NCI-H1048 (cell line): Measurements from ENCODE around the gene ZFP91.

ENCODE experiments used
- DNase-seq: peaks from one replicate; lab custom pipeline; 2025; lab: John Stamatoyannopoulos, UW

Gene ZFP91

GRCh38 chr11:58631378-58631777 lies 52.5 kb downstream of the ZFP91 start:
- DNase-seq: no peak

GRCh38 chr11:58632510-58632909 lies 53.6 kb downstream of the ZFP91 start:
- no peak for DNase-seq

- no peak for DNase-seq
These were observed 57.7 kb downstream of the ZFP91 start for GRCh38 chr11:58636587-58636986.

GRCh38 chr11:58637371-58637770 lies 58.5 kb downstream of the ZFP91 start:
- DNase-seq: no peak

GRCh38 chr11:58639103-58639502 lies 60.2 kb downstream of the ZFP91 start:
- DNase-seq: no peak

- DNase-seq: no peak
These were observed 60.8 kb downstream of the ZFP91 start for GRCh38 chr11:58639669-58640068.

GRCh38 chr11:58640386-58641023 lies 61.6 kb downstream of the ZFP91 start:
- no peak for DNase-seq

- no peak for DNase-seq
These were observed 62.5 kb downstream of the ZFP91 start for GRCh38 chr11:58641341-58641740.

- no peak for DNase-seq
These were observed 63.1 kb downstream of the ZFP91 start for GRCh38 chr11:58641803-58642581.

GRCh38 chr11:58645854-58646253 lies 67.0 kb downstream of the ZFP91 start:
- no peak for DNase-seq

- no peak for DNase-seq
These were observed 68.4 kb downstream of the ZFP91 start for GRCh38 chr11:58647141-58647699.

- no peak for DNase-seq
These were observed 69.0 kb downstream of the ZFP91 start for GRCh38 chr11:58647866-58648265.

GRCh38 chr11:58649623-58650022 lies 70.8 kb downstream of the ZFP91 start:
- DNase-seq: no peak

- DNase-seq: no peak
These were observed 71.6 kb downstream of the ZFP91 start for GRCh38 chr11:58650496-58650895.

GRCh38 chr11:58652726-58653280 lies 73.9 kb downstream of the ZFP91 start:
- no peak for DNase-seq

- peak; percentile 60 for DNase-seq
These were observed 75.4 kb downstream of the ZFP91 start for GRCh38 chr11:58654079-58654907.

GRCh38 chr11:58654908-58655296 lies 76.0 kb downstream of the ZFP91 start:
- DNase-seq: no peak

GRCh38 chr11:58656348-58656747 lies 77.5 kb downstream of the ZFP91 start:
- DNase-seq: no peak

- DNase-seq: no peak
These were observed 79.8 kb downstream of the ZFP91 start for GRCh38 chr11:58658623-58659022.

GRCh38 chr11:58659404-58659803 lies 80.5 kb downstream of the ZFP91 start:
- DNase-seq: no peak

- no peak for DNase-seq
These were observed 81.2 kb downstream of the ZFP91 start for GRCh38 chr11:58659910-58660570.
